Psoas muscle (tissue), 8 donors: ENCODE measurements around the gene ARHGAP22. TPM values are rescaled to one million over a fixed set of nuclear protein-coding genes. Genes with fewer than 3 reads are reported as not detected.

Experiments used
- ATAC-seq, 4 donors: fragments of 200-7000 bp; cut with Tn5 transposase; one replicate each; pipeline ENCODE4 v1.9.1; 2020; ENCODE audit warnings: moderate library complexity in 3 of 4, mild to moderate bottlenecking in 2 of 4
- DNase-seq, 2 donors: peaks; one replicate each; pipeline ENCODE4 v3.0.0-alpha.2; 2020
- H3K27ac ChIP-seq: fragments of 200-600 bp; one replicate; pipeline ENCODE4 v1.8.0; 2022
- H3K27me3 ChIP-seq, 3 donors: fragments of 200-600 bp in 1 of 3; one replicate each; pipeline versions ENCODE4 v1.6.1 to v1.8.0; 2013 to 2022; ENCODE audit warnings: low read length in 2 of 3, mild to moderate bottlenecking in 2 of 3, moderate library complexity in 1 of 3; ENCODE audit not compliant: insufficient read depth in 3 of 3
- H3K36me3 ChIP-seq, 2 donors: fragments of 200-600 bp in 1 of 2; one replicate each; pipeline versions ENCODE4 v1.6.1 to v1.8.0; 2013 to 2022; ENCODE audit warnings: low read depth in 1 of 2, mild to moderate bottlenecking in 1 of 2, moderate library complexity in 1 of 2; ENCODE audit not compliant: insufficient read depth in 1 of 2
- H3K4me1 ChIP-seq: fragments of 200-600 bp; one replicate; pipeline ENCODE4 v1.8.0; 2022
- H3K4me3 ChIP-seq: fragments of 200-600 bp; one replicate; pipeline ENCODE4 v1.8.0; 2022; ENCODE audit warnings: mild to moderate bottlenecking
- H3K9me3 ChIP-seq: fragments of 200-600 bp; one replicate; pipeline ENCODE4 v1.8.0; 2022
- CTCF ChIP-seq: fragments of 200-600 bp; IDR thresholded peaks from one replicate; pipeline ENCODE4 v1.8.0; 2022; ENCODE audit warnings: antibody characterized with exemption
- WGBS, 3 donors: extraction: QIAGEN DNeasy Blood & Tissue Kit; methylation state at CpG; one replicate each; pipeline versions ENCODE4 v1.1.6 to v1.1.7; 2013; 5-methylcytosine and 5-hydroxymethylcytosine counted together
- intact Hi-C, 2 donors: fragments of 100-400 bp; cut with DNase I; formaldehyde crosslinking; loops; one replicate each; pipeline versions ENCODE4 v1.11.0 to v1.14.2; 2022
- polyA plus RNA-seq, 3 donors: library from polyadenylated mRNA; stranded (reverse); fragments of 200-250 nt; gene quantifications; one replicate each; pipeline ENCODE4 v1.2.3, GENCODE V29; 2013
- total RNA-seq, 4 donors: library from RNA; stranded (reverse); fragmentation: NEBNext Ultra II Directional in 2 of 4; extraction: Animal tissue kit (Norgen Biotek cat#: 25700) in 2 of 4; gene quantifications; one replicate each; pipeline versions ENCODE4 v1.2.1 to v1.2.4, GENCODE V29; 2021 to 2023
- donor health status: healthy with polysubstance abuse.
- donor health status: DM: no; HTN: no; CAD: no; lungs with moderate emphysema.
- donor health status: Bipolar disorder and iron deficiency.
- donor health status: healthy.
- donor health status: DM: yes; HTN: yes; CAD: no.
- donor health status: DM: no; HTN: no; CAD: no.
- donor health status: DM: no; HTN: no; CAD: no.
- donor health status: DM: yes; HTN: yes; CAD: no.

The ARHGAP22 gene
- total and polyA plus RNA-seq, 7 donors, result 0.46 to 2.9 (median 1.6) TPM

- TF ChIP-seq CTCF, result no peak
- ATAC-seq (no peak), DNase-seq (no peak)
- WGBS, 3 donors, result 51 to 62% (median 61%) methylated on average over 6 of the region's 6 CpGs
- intact Hi-C loops, result no loop called here
- no peaks in the 10 kb centered on the region for H3K36me3 ChIP-seq
- no peaks in the 10 kb centered on the region for H3K4me1 ChIP-seq
- no peaks in the 10 kb centered on the region for H3K9me3 ChIP-seq
- no peak overlapping the region for H3K4me3 ChIP-seq
- no peaks in the 10 kb centered on the region for H3K27me3 ChIP-seq
- H3K27ac ChIP-seq, result no peak overlapping the region
These were observed 113.9 kb downstream of the ARHGAP22 start for GRCh38 chr10:48490946-48491345.

DNA sequence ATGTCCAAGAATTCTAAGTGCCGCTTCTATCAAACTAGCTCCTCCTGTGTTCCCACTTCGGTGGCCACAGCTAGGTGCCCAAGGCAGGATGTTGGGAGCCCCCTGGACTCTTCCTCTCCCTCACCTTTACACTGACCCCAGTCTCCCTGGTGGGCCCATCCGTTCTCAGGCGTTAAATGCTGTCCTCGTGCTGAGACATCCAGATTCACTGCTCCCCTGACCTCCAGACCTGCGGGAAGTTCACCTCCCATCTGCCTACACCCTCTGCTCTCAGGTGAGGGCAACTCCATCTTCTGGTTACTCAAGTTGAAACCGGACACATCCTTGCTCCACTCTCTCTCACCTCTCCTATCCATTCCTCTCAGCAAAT, 114.3 kb downstream of the ARHGAP22 start:
- no peak overlapping the region for H3K27ac ChIP-seq
- 83 to 90% (median 90%) methylated on average over 7 of the region's 7 CpGs for WGBS, 3 donors
- H3K4me3 ChIP-seq, result no peak overlapping the region
- no peaks in the 10 kb centered on the region for H3K4me1 ChIP-seq
- no peak for ATAC-seq
- no peak for TF ChIP-seq CTCF
- no peak for DNase-seq
- no peaks in the 10 kb centered on the region for H3K9me3 ChIP-seq
- H3K27me3 ChIP-seq, result no peaks in the 10 kb centered on the region
- intact Hi-C loops, result no loop called here
- H3K36me3 ChIP-seq, result no peaks in the 10 kb centered on the region

DNA sequence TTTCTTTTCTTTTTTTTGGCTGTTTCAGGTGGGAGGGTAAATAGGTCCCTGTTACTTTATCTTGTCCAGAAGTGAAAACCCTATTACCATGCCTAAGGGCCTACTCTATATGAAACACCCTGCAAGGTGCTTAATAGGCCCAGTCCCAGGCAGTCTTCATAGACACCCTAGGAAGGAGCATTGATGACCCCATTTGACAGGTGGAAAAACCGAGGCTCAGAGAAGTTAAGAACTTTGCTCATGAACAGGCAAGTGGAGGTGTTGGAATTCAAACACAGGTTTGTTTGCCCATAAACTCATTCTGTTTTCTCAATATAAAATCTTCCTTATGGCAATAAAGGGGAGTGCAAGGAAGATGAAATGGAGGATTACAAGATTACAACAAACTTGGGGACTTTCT, 115.8 kb downstream of the ARHGAP22 start:
- no peak overlapping the region for H3K27ac ChIP-seq
- no peaks in the 10 kb centered on the region for H3K36me3 ChIP-seq
- H3K27me3 ChIP-seq, result no peaks in the 10 kb centered on the region
- ATAC-seq (no peak), DNase-seq (no peak)
- intact Hi-C loops, result no loop called here
- H3K4me3 ChIP-seq, result no peak overlapping the region
- WGBS, 3 donors, result 90 to 96% (median 94%) methylated on average over 1 of the region's 1 CpG
- TF ChIP-seq CTCF, result no peak
- H3K4me1 ChIP-seq, result no peaks in the 10 kb centered on the region
- H3K9me3 ChIP-seq, result no peaks in the 10 kb centered on the region

DNA sequence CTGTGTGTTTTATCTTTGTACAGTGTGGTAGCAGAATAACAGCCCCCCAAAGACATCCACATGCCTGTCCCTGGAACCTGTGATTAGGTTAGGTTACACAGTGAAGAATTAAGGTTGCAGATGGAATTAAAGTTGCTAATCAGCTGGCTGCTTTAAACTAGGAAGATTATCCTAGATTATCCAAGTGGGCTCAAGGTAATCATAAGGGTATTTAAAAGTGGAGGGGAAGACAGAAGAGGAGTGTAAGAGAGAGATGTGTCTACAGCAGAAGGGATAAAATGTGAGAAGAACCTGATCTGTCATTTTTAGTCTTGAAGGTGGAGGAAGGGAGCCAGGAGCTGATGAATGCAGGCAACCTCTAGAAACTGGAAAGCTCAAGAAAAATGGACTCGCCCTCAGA, 117.6 kb downstream of the ARHGAP22 start:
- no peak for DNase-seq
- no peaks in the 10 kb centered on the region for H3K27me3 ChIP-seq
- H3K9me3 ChIP-seq, result no peaks in the 10 kb centered on the region
- no peak overlapping the region for H3K27ac ChIP-seq
- 89 to 100% (median 95%) methylated on average over 1 of the region's 1 CpG for WGBS, 3 donors
- H3K36me3 ChIP-seq, result no peaks in the 10 kb centered on the region
- no peak overlapping the region for H3K4me3 ChIP-seq
- no peak for ATAC-seq
- no peak for TF ChIP-seq CTCF
- H3K4me1 ChIP-seq, result no peaks in the 10 kb centered on the region
- intact Hi-C loops, result no loop called here

GRCh38 chr10:48485711-48486110, 119.2 kb downstream of the ARHGAP22 start:
- DNase-seq, result no peak
- intact Hi-C loops, result no loop called here
- H3K36me3 ChIP-seq, result no peaks in the 10 kb centered on the region
- no peaks in the 10 kb centered on the region for H3K9me3 ChIP-seq
- H3K27me3 ChIP-seq, result peaks cover 0 to 4% (median 0%) of the 10 kb centered on the region in 3 donors
- TF ChIP-seq CTCF, result no peak
- no peak overlapping the region for H3K4me3 ChIP-seq
- ATAC-seq, result no peak
- H3K4me1 ChIP-seq, result no peaks in the 10 kb centered on the region
- no peak overlapping the region for H3K27ac ChIP-seq
